PC-3 (cell line): Measurements from ENCODE around the gene PRKAR2A.

ENCODE experiments used
- EZH2 ChIP-seq: fragments of 300-600 bp; sonication (generic); IDR thresholded peaks from one replicate; pipeline ENCODE4 v1.6.1; 2017; ENCODE audit warnings: antibody characterized with exemption, mild to moderate bottlenecking, low read length; ENCODE audit not compliant: unreplicated experiment
- TF ChIP-seq, protein P1 (sequence below): fragments of 300-600 bp; sonication (generic); conservative IDR thresholded peaks from 2 replicates; pipeline ENCODE4 v1.5.1; 2017; ENCODE audit warnings: antibody characterized with exemption, low read depth, mild to moderate bottlenecking, low read length

DNA sequence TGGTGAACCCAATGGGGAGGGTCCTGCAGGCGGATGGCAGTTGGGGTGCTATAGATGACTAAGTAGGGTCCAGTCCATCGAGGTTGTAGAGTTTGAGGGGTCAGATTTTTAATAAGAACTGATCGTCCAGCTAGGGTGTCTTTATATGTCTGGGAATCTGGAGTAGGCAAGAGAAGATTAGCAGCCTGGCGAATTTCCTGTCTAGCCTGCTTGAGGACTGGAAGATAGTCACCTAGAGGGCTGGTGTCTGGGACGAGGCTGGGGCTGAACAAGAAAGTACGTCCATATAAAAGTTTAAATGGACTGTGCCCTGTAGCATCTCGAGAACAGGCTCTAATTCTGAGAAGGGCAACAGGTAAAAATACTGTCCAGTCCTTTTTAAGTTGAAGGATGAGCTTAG, 123.9 kb downstream of the PRKAR2A start:
- TF ChIP-seq, protein P1, sequence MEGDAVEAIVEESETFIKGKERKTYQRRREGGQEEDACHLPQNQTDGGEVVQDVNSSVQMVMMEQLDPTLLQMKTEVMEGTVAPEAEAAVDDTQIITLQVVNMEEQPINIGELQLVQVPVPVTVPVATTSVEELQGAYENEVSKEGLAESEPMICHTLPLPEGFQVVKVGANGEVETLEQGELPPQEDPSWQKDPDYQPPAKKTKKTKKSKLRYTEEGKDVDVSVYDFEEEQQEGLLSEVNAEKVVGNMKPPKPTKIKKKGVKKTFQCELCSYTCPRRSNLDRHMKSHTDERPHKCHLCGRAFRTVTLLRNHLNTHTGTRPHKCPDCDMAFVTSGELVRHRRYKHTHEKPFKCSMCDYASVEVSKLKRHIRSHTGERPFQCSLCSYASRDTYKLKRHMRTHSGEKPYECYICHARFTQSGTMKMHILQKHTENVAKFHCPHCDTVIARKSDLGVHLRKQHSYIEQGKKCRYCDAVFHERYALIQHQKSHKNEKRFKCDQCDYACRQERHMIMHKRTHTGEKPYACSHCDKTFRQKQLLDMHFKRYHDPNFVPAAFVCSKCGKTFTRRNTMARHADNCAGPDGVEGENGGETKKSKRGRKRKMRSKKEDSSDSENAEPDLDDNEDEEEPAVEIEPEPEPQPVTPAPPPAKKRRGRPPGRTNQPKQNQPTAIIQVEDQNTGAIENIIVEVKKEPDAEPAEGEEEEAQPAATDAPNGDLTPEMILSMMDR, result no peak
- TF ChIP-seq EZH2, result no peak
